HepG2 (cell line): ENCODE data around the gene ORC3. TPM values are rescaled to one million over a fixed set of nuclear protein-coding genes. Genes with fewer than 3 reads are reported as not detected.

Source experiments
- ARID4A ChIP-seq: sonication (generic); formaldehyde crosslinking; IDR thresholded peaks from 2 replicates; pipeline ENCODE4 v1.5.0; 2020; ENCODE audit warnings: mild to moderate bottlenecking, missing genetic modification reagents, borderline replicate concordance
- CEBPZ ChIP-seq: IDR thresholded peaks from 2 replicates; pipeline ENCODE4 v1.6.1; 2012; ENCODE audit warnings: low read length, improper control_type of control experiment
- CSRNP2 ChIP-seq: sonication (generic); formaldehyde crosslinking; conservative IDR thresholded peaks from 2 replicates; pipeline ENCODE4 v1.8.0; 2022; ENCODE audit warnings: low read depth, missing genetic modification reagents
- DBP ChIP-seq: sonication (generic); formaldehyde crosslinking; IDR thresholded peaks from 2 replicates; pipeline ENCODE4 v1.4.0; 2020; ENCODE audit warnings: missing genetic modification reagents; ENCODE audit errors: not compliant biosample characterization
- ETS1 ChIP-seq: sonication (generic); formaldehyde crosslinking; IDR thresholded peaks from 2 replicates; pipeline ENCODE4 v1.4.0; 2020; ENCODE audit warnings: missing genetic modification reagents
- RFX5 ChIP-seq: IDR thresholded peaks from 2 replicates; pipeline ENCODE4 v1.6.1; 2011; ENCODE audit warnings: low read depth, low read length, improper control_type of control experiment
- SNAI1 ChIP-seq: sonication (generic); formaldehyde crosslinking; IDR thresholded peaks from 2 replicates; pipeline ENCODE4 v1.5.0; 2020; ENCODE audit warnings: mild to moderate bottlenecking, missing genetic modification reagents, borderline replicate concordance
- UBTF ChIP-seq: sonication (generic); formaldehyde crosslinking; IDR thresholded peaks from 2 replicates; pipeline ENCODE4 v1.4.0; 2020; ENCODE audit warnings: mild to moderate bottlenecking, missing genetic modification reagents
- ZBTB21 ChIP-seq: sonication (generic); formaldehyde crosslinking; IDR thresholded peaks from 2 replicates; pipeline ENCODE4 v1.4.0; 2020; ENCODE audit warnings: missing genetic modification reagents
- ZC3H4 ChIP-seq: sonication (generic); formaldehyde crosslinking; IDR thresholded peaks from 2 replicates; pipeline ENCODE4 v1.4.0; 2020; ENCODE audit warnings: missing genetic modification reagents, borderline replicate concordance
- ZNF33B ChIP-seq: sonication (generic); formaldehyde crosslinking; IDR thresholded peaks from 2 replicates; pipeline ENCODE4 v1.5.1; 2020; ENCODE audit warnings: mild to moderate bottlenecking, missing genetic modification reagents
- polyA plus RNA-seq, 8 experiments: library from polyadenylated mRNA; depleted of rRNA in 3 of 8; stranded (reverse) in 7 of 8; unstranded in 1 of 8; fragments of >200 nt; fragmentation: Illumina TruSeq in 4 of 8; extraction: Trizol in 4 of 8; gene quantifications; 2 replicates each; pipeline versions ENCODE4 v1.2.1 to v1.2.3, GENCODE V29; 2011 to 2016; ENCODE audit warnings: low read depth in 4 of 8, missing spikeins in 1 of 8, mixed read lengths in 1 of 8; ENCODE audit not compliant: insufficient read depth in 1 of 8
- total RNA-seq, 5 experiments: library from RNA; depleted of rRNA; stranded (reverse); fragments of >200 nt; fragmentation: Illumina TruSeq; extraction: Trizol; gene quantifications; 2 replicates each; pipeline ENCODE4 v1.2.3, GENCODE V29; 2016; ENCODE audit warnings: low read depth in 1 of 5

Gene ORC3
- total and polyA plus RNA-seq, 2 of the 13 experiments (the other 11 are each of a cell fraction or from before 2014, with no cell fraction given) = 21.8 to 43.5 TPM

- no peak for TF ChIP-seq SNAI1 (CRISPR knock-in tag)
- no peak for TF ChIP-seq DBP (CRISPR knock-in tag)
- no peak for TF ChIP-seq CSRNP2
- TF ChIP-seq ZC3H4 (CRISPR knock-in tag) = no peak
- no peak for TF ChIP-seq CEBPZ
- no peak for TF ChIP-seq ETS1
- no peak for TF ChIP-seq ZBTB21
- TF ChIP-seq RFX5 = no peak
- peak; percentile 86 for TF ChIP-seq ARID4A (CRISPR knock-in tag)
- peak; percentile 86 for TF ChIP-seq UBTF (CRISPR knock-in tag)
- no peak for TF ChIP-seq ZNF33B (CRISPR knock-in tag)
Measured at GRCh38 chr6:87701676-87702588, 112.0 kb downstream of the ORC3 start, which contains the start of gene AKIRIN2 (continued).
